Neural crest cell (in vitro differentiated cells): ENCODE results near the gene KRTAP3-1. TPM values are rescaled to one million over a fixed set of nuclear protein-coding genes. Genes with fewer than 3 reads are reported as not detected.

Source experiments
- DNase-seq: peaks from one replicate; pipeline ENCODE4 v3.0.0; 2021; ENCODE audit warnings: low read depth, mixed read lengths, low spot score
- H3K27ac Mint-ChIP-seq: one replicate; pipeline ENCODE4 v1.8.0; 2021; ENCODE audit warnings: mild to moderate bottlenecking, mixed read lengths; ENCODE audit not compliant: unreplicated experiment
- H3K27me3 Mint-ChIP-seq: 2 replicates; pipeline ENCODE4 v1.8.0; 2021; ENCODE audit warnings: low read depth, mild to moderate bottlenecking, mixed read lengths
- H3K36me3 Mint-ChIP-seq: 2 replicates; pipeline ENCODE4 v1.8.0; 2021; ENCODE audit warnings: low read depth, mild to moderate bottlenecking, mixed read lengths
- H3K4me1 Mint-ChIP-seq: 2 replicates; pipeline ENCODE4 v1.8.0; 2021; ENCODE audit warnings: mixed read lengths
- H3K4me3 Mint-ChIP-seq: one replicate; pipeline ENCODE4 v1.8.0; 2021; ENCODE audit warnings: mild to moderate bottlenecking, mixed read lengths
- H3K9me3 Mint-ChIP-seq: 2 replicates; pipeline ENCODE4 v1.8.0; 2021; ENCODE audit warnings: mixed read lengths
- total RNA-seq: library from RNA; stranded (reverse); gene quantifications from 2 replicates; pipeline ENCODE4 v1.2.1, GENCODE V29; 2021
- TF ChIP-seq, protein P1 (sequence below): fragments of 200-600 bp; sonication (generic); conservative IDR thresholded peaks from 2 replicates; pipeline ENCODE4 v1.5.0; 2021; ENCODE audit warnings: antibody characterized with exemption, mild to moderate bottlenecking

Gene KRTAP3-1
- total RNA-seq, 1 donor from 2014 or later = not detected

DNA sequence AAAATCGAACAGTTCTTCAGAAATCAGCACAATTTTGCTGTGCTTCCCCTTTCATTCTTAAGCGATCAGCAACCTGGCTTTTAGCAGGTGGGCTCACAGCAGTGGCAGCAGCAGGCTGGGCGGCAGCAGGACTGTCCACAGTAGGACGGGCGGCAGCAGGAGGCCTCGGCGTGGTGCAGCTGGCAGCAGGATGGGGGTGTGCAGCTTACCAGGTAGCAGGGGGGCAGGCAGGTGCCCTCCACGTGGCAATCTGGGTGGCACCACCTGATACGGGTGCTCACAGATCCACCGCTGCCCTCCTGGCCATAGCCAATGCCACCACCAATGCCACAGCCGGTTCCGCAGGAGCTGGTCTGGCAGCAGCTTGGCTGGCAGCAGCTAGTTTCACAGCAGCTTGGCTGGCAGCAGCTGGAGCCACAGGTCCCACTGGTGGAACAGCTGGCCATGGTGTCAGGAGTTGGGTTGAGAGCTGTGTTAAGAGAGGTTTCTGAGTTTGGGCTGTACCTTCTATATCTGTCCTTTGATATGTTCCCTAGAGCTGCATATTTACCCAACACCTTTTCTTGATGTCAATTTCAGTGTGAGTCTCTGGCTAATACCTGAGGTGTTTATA, 20.8 kb upstream of the KRTAP3-1 start, which contains the start of gene KRTAP1-4:
TSS of gene KRTAP1-4 (minus strand) at position 563 of the 613 bp plus-strand sequence. CDS start at position 446, 117 bp downstream.
- no peak for DNase-seq
- no peaks in the 10 kb centered on the region for H3K9me3 Mint-ChIP-seq
- H3K36me3 Mint-ChIP-seq = no peaks in the 10 kb centered on the region
- no peak within 1 kb of the TSS for H3K27ac Mint-ChIP-seq
- TF ChIP-seq, protein P1, sequence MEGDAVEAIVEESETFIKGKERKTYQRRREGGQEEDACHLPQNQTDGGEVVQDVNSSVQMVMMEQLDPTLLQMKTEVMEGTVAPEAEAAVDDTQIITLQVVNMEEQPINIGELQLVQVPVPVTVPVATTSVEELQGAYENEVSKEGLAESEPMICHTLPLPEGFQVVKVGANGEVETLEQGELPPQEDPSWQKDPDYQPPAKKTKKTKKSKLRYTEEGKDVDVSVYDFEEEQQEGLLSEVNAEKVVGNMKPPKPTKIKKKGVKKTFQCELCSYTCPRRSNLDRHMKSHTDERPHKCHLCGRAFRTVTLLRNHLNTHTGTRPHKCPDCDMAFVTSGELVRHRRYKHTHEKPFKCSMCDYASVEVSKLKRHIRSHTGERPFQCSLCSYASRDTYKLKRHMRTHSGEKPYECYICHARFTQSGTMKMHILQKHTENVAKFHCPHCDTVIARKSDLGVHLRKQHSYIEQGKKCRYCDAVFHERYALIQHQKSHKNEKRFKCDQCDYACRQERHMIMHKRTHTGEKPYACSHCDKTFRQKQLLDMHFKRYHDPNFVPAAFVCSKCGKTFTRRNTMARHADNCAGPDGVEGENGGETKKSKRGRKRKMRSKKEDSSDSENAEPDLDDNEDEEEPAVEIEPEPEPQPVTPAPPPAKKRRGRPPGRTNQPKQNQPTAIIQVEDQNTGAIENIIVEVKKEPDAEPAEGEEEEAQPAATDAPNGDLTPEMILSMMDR = no peak
- peaks cover 9% of the 10 kb centered on the region for H3K27me3 Mint-ChIP-seq
- H3K4me3 Mint-ChIP-seq = no peak within 1 kb of the TSS
- H3K4me1 Mint-ChIP-seq = no peaks in the 10 kb centered on the region

DNA sequence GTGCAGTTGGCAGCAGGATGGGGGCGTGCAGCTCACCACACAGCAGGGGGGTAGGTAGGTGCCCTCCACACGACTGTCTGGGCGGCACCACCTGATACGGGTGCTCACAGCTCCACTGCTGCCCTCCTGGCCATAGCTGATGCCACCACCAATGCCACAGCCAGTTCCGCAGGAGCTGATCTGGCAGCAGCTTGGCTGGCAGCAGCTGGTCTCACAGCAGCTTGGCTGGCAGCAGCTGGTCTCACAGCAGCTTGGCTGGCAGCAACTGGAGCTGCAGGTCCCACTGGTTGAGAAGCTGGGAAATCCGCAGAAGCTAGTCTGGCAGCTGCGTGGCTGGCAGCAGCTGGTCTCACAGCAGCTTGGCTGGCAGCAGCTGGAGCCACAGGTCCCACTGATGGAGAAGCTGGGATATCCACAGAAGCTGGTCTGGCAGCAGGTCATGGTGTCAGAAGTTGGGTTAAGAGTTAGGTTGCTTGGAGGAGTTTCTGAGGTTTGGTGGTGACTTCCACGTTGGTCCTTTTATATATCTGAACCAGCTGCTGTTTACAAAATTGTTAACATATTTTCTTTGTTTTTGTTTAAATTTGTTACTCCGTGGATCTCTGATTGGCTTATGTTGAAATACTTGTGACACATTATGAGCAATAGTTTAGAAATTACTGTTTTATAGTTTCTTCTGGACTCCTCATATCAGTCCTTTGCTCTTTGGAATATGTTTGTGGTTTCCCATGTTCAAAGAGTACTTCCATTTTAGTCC, 18.0 kb upstream of the KRTAP3-1 start, which contains the start of gene KRTAP1-5:
TSS of gene KRTAP1-5 (minus strand) at position 494 of the 757 bp plus-strand sequence. CDS start at position 441, 53 bp downstream.
- H3K36me3 Mint-ChIP-seq = no peaks in the 10 kb centered on the region
- H3K27ac Mint-ChIP-seq = no peak within 1 kb of the TSS
- TF ChIP-seq, protein P1 = no peak
- peaks cover 4% of the 10 kb centered on the region for H3K9me3 Mint-ChIP-seq
- peaks cover 6% of the 10 kb centered on the region for H3K27me3 Mint-ChIP-seq
- DNase-seq = no peak
- no peak within 1 kb of the TSS for H3K4me3 Mint-ChIP-seq
- H3K4me1 Mint-ChIP-seq = no peaks in the 10 kb centered on the region

DNA sequence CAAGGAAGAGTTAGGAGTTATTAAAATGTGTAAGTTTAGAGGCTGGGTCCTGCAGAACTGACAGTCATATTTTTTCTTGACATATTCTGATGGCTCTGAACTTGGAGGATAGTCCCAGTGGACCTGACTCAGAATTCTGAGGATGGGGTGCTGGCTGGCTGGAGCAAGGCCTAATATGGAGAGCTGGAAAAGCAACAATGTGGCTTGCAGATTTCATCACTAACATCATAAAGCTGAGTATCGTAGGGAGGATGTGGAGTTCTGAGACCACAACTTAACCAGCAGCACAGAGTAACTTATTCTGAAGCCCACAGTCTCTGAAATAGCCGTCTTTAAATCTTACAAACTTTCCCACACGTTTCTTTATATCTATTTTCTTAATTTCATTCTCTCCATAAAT, 15.8 kb upstream of the KRTAP3-1 start:
- TF ChIP-seq, protein P1 = no peak
- no peaks in the 10 kb centered on the region for H3K36me3 Mint-ChIP-seq
- DNase-seq = no peak
- no peak overlapping the region for H3K4me3 Mint-ChIP-seq
- no peak overlapping the region for H3K27ac Mint-ChIP-seq
- H3K27me3 Mint-ChIP-seq = peaks cover 4% of the 10 kb centered on the region
- no peaks in the 10 kb centered on the region for H3K4me1 Mint-ChIP-seq
- peaks cover 6% of the 10 kb centered on the region for H3K9me3 Mint-ChIP-seq

DNA sequence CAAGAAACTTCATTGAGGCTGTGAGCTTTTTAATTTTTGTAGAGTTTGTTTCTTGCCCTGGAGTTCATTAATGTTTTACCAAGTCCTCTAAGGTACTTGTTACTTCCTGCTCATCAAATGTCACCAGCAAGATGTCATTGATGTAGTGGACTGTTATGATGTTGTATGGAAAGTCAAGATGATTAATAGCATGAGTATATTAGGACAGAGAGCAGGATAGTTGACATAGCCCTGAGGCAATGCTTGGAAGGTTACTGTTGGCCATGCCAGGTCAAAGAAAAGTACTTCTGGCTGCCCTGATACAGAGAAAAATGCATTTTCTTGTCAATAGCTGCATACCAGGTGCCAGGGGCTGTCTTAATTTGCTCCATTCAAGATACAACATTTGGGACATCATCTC, 11.4 kb upstream of the KRTAP3-1 start:
- Mint-ChIP-seq H3K27ac (no peak overlapping the region), H3K9me3 (peaks cover 6% of the 10 kb centered on the region), H3K36me3 (no peaks in the 10 kb centered on the region), H3K27me3 (peaks cover 3% of the 10 kb centered on the region), H3K4me3 (no peak overlapping the region), H3K4me1 (peaks cover 5% of the 10 kb centered on the region)
- TF ChIP-seq, protein P1 = no peak
- DNase-seq = no peak

DNA sequence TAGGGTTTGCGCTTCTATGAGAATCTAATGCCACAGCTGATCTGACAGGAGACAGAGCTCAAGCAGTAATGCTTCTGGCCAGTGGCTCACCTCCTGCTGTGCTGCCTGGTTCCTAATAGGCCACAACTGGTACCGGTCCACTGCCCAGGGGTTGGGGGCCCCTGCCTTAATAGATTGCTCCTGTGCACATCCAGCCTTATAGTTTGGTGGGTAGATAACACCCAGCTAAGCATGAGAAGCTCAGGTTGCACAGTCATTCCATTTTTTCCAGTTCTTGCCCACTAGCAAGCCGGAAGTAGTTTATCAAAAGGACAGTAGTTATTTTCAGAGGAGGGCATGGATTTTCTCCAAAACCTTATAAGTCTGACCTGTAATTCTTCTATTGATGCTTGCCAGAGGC, 10.5 kb upstream of the KRTAP3-1 start:
- no peak overlapping the region for H3K4me3 Mint-ChIP-seq
- TF ChIP-seq, protein P1 = no peak
- H3K27ac Mint-ChIP-seq = no peak overlapping the region
- peaks cover 6% of the 10 kb centered on the region for H3K9me3 Mint-ChIP-seq
- no peak for DNase-seq
- peaks cover 5% of the 10 kb centered on the region for H3K4me1 Mint-ChIP-seq
- no peaks in the 10 kb centered on the region for H3K36me3 Mint-ChIP-seq
- no peaks in the 10 kb centered on the region for H3K27me3 Mint-ChIP-seq
